Measurements from ENCODE around the gene TMEM129. TPM values are rescaled to one million over a fixed set of nuclear protein-coding genes. Genes with fewer than 3 reads are reported as not detected.

TMEM129 gene
- total and polyA plus RNA-seq, 9 donors: 5.6 to 43.2 (median 40.3) TPM

- WGBS, 3 donors: 69 to 73% (median 72%) methylated on average over 17 to 18 of the region's 18 CpGs
- intact Hi-C loops (cut with DNase I): no loop called here
- Histone ChIP-seq H3K27me3 (no peaks in the 10 kb centered on the region), H3K4me3 (no peak overlapping the region), H3K27ac (no peak overlapping the region), H3K4me1 (ENCODE audit: insufficient read depth) (no peaks in the 10 kb centered on the region), H3K9me3 (no peaks in the 10 kb centered on the region), H3K36me3 (no peaks in the 10 kb centered on the region)
- no peak for TF ChIP-seq EP300 (IDR thresholded peaks at IDR 0.05)
- no peak for DNase-seq
Measured at GRCh38 chr4:1756079-1756478, 35.0 kb upstream of the TMEM129 start.

- H3K9me3 ChIP-seq: no peaks in the 10 kb centered on the region
- no peak overlapping the region for H3K27ac ChIP-seq
- TF ChIP-seq CTCF (IDR thresholded peaks at IDR 0.05) (no peak), EP300 (IDR thresholded peaks at IDR 0.05) (no peak), POLR2A (IDR thresholded peaks at IDR 0.05) (no peak)
- no peaks in the 10 kb centered on the region for H3K4me1 ChIP-seq (ENCODE audit: insufficient read depth)
- intact Hi-C loops (cut with DNase I): no loop called here
- H3K27me3 ChIP-seq: no peaks in the 10 kb centered on the region
- no peak overlapping the region for H3K4me3 ChIP-seq
- 83 to 87% (median 84%) methylated on average over 17 of the region's 17 CpGs for WGBS, 3 donors
- no peak for DNase-seq
- no peaks in the 10 kb centered on the region for H3K36me3 ChIP-seq
Measured at GRCh38 chr4:1755297-1755696, 34.2 kb upstream of the TMEM129 start.

- H3K9me3 ChIP-seq: no peaks in the 10 kb centered on the region
- H3K27me3 ChIP-seq: no peaks in the 10 kb centered on the region
- no peaks in the 10 kb centered on the region for H3K36me3 ChIP-seq
- no peak for TF ChIP-seq POLR2A (IDR thresholded peaks at IDR 0.05)
- no peak for TF ChIP-seq CTCF (IDR thresholded peaks at IDR 0.05)
- no peak for TF ChIP-seq EP300 (IDR thresholded peaks at IDR 0.05)
- H3K4me1 ChIP-seq (ENCODE audit: insufficient read depth): no peaks in the 10 kb centered on the region
- no peak overlapping the region for H3K27ac ChIP-seq
- H3K4me3 ChIP-seq: no peak overlapping the region
- 79 to 85% (median 84%) methylated on average over 4 to 5 of the region's 5 CpGs for WGBS, 3 donors
- intact Hi-C loops (cut with DNase I): no loop called here
- no peak for DNase-seq
Measured at GRCh38 chr4:1754336-1754735, 33.2 kb upstream of the TMEM129 start.

GRCh38 chr4:1753697-1754311 is 32.7 kb upstream of the TMEM129 start:
- 80 to 87% (median 83%) methylated on average over 8 to 15 of the region's 15 CpGs for WGBS, 3 donors
- Histone ChIP-seq H3K4me3 (no peak overlapping the region), H3K36me3 (no peaks in the 10 kb centered on the region), H3K9me3 (no peaks in the 10 kb centered on the region), H3K4me1 (ENCODE audit: insufficient read depth) (no peaks in the 10 kb centered on the region), H3K27ac (no peak overlapping the region), H3K27me3 (no peaks in the 10 kb centered on the region)
- intact Hi-C loops (cut with DNase I): no loop called here
- DNase-seq: no peak
- TF ChIP-seq CTCF (IDR thresholded peaks at IDR 0.05): no peak
- no peak for TF ChIP-seq POLR2A (IDR thresholded peaks at IDR 0.05)
- TF ChIP-seq EP300 (IDR thresholded peaks at IDR 0.05): no peak

GRCh38 chr4:1753294-1753696 is 32.2 kb upstream of the TMEM129 start:
- no peak for TF ChIP-seq POLR2A (IDR thresholded peaks at IDR 0.05)
- no peak for TF ChIP-seq EP300 (IDR thresholded peaks at IDR 0.05)
- TF ChIP-seq CTCF (IDR thresholded peaks at IDR 0.05): no peak
- Histone ChIP-seq H3K9me3 (no peaks in the 10 kb centered on the region), H3K27me3 (no peaks in the 10 kb centered on the region), H3K4me1 (ENCODE audit: insufficient read depth) (peaks cover 2% of the 10 kb centered on the region), H3K36me3 (no peaks in the 10 kb centered on the region), H3K4me3 (no peak overlapping the region), H3K27ac (no peak overlapping the region)
- intact Hi-C loops (cut with DNase I): no loop called here
- no peak for DNase-seq
- WGBS, 3 donors: 72 to 97% (median 78%) methylated on average over 6 to 10 of the region's 10 CpGs

All from ovary (tissue), 9 donors.